Measurements from ENCODE around the gene SAMD8.
"Not testable (repeated sequence)": the region's sequence is repeated elsewhere in the genome, so short reads cannot be mapped to it uniquely, and the experiment has no call there.

SAMD8 gene

DNA sequence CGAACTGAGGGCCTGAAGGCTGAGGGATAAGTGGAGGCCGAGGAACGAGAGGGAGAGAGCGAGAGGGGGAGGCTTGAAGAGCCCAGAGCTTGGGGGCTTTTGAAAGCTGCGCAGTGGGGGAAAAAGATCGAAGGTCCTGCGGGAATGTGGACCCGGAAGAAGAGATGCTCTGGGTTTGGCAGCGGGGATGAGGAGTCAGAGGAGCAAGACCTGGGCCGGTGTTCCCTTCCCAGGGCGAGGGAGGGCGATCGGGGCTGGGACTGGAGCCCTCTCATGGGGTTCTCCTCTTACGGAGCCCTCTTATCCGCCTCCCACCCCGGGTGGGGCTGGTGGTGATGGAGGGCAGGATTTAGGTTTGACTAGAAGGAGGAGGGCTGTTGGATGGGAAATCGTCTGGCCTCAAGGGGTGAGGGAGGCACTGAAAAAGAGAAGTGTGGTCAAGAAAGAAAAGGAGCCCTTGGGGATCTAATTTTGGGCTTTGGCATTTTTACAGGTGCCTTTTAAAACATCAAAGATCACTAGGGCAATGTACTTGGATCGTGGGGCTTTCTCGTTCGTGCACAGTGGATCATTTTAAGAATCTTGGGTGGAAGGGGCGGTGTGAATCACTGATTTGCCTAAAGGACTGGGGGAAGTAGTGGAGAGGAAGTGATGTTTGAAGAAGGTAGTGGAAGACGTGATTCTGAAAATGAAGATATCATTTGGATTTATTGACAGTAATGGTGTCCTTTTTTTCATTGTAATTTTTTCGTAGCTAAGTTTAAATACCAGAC lies 637 bp downstream of the SAMD8 start:
- Histone ChIP-seq H3K27me3 (ENCODE audit: control insufficient read depth, insufficient read depth, low read length) (no peaks in the 10 kb centered on the region), H3K9ac (ENCODE audit: low read depth, low read length) (peak overlapping the region; percentile 93), H3K4me3 (ENCODE audit: low read length) (peak overlapping the region; percentile 74), H3K4me2 (ENCODE audit: low read length) (peak overlapping the region; percentile 91), H3K9me3 (replicated peaks; ENCODE audit: low read length) (no peaks in the 10 kb centered on the region), H3K36me3 (ENCODE audit: insufficient read depth, low read length) (no peaks in the 10 kb centered on the region), H3K4me1 (ENCODE audit: control insufficient read depth, insufficient read depth, low read length) (peaks cover 40% of the 10 kb centered on the region)

DNA sequence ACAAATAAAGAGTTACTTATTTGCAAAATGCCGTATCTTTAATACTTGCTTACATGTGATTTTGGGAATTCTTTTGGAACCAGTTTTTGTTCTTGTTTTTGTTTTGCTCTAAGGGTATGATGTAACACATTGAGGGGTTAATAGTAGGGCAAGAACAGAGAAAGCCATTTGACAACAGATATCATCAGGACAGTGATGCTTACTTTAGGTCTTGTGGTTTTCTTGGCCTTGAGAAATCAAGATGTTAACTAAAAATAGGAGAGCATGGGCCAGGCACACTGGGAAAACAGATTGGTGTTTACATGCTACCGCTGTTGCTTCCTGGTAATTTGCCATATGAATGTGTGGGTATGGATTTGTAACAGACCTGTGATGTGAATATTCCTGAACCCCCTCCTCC lies 3.7 kb downstream of the SAMD8 start:
- no peak overlapping the region for H3K4me2 ChIP-seq (ENCODE audit: low read length)
- no peaks in the 10 kb centered on the region for H3K36me3 ChIP-seq (ENCODE audit: insufficient read depth, low read length)
- no peak overlapping the region for H3K4me3 ChIP-seq (ENCODE audit: low read length)
- no peaks in the 10 kb centered on the region for H3K9me3 ChIP-seq (replicated peaks; ENCODE audit: low read length)
- H3K4me1 ChIP-seq (ENCODE audit: control insufficient read depth, insufficient read depth, low read length), result peaks cover 33% of the 10 kb centered on the region
- H3K27me3 ChIP-seq (ENCODE audit: control insufficient read depth, insufficient read depth, low read length), result no peaks in the 10 kb centered on the region
- no peak overlapping the region for H3K9ac ChIP-seq (ENCODE audit: low read depth, low read length)

DNA sequence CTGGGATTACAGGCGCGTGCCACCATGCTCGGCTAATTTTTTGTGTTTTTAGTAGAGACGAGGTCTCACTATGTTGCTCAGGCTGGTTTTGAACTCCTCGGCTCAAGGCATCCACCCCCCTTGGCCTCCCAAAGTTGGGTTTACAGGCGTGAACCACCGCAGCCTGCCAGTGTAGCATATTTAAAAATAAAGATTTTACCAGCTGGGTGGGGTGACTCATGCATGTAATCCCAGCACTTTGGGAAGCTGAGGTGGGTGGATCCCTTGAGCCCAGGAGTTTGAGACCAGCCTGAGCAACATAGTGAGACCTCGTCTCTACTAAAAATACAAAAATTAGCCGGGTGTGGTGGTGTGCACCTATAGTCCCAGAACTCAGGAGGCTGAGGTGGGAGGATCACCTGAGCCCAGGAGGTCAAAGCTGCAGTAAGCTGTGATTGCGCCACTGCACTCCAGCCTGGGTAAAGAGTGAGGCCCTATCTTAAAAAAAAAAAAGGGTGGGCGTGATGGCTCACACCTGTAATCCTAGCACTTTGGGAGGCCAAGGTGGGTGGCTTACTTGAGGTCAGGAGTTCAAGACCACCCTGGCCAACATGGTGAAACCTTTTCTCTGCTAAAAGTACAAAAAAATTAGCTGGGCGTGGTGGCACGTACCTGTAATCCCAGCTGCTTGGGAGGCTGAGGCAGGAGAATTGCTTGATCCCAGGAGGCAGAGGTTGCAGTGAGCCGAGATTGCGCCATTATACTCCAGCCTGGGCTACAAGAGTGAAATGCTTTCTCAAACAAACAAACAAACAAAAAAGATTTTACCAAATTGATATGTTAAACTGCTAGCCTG lies 5.7 kb downstream of the SAMD8 start:
- H3K27me3 ChIP-seq (ENCODE audit: control insufficient read depth, insufficient read depth, low read length); H3K4me2 ChIP-seq (ENCODE audit: low read length); H3K36me3 ChIP-seq (ENCODE audit: insufficient read depth, low read length); H3K9ac ChIP-seq (ENCODE audit: low read depth, low read length); H3K9me3 ChIP-seq (replicated peaks; ENCODE audit: low read length); H3K4me3 ChIP-seq (ENCODE audit: low read length): not testable (repeated sequence)
- H3K4me1 ChIP-seq (ENCODE audit: control insufficient read depth, insufficient read depth, low read length), result peaks cover 33% of the 10 kb centered on the region

DNA sequence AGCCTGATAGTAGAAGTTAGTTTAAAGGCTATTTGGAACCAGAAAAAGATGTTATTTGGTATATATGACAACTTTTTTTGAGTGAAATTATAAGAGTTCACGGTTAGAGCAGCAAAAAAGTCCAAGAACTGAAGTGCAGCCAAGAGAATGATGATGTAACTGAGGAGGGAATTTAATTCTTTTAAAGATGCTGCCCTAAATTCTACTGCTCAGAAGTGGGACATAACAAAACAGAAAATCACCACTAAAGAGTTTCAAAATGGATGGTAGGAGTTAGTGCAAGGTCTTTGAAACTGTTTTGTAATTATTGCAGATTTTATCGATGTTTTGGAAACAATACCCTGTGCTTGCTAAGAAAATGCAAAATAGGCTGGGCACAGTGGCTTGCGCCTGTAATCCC lies 6.5 kb downstream of the SAMD8 start:
- Histone ChIP-seq H3K9me3 (replicated peaks; ENCODE audit: low read length) (no peaks in the 10 kb centered on the region), H3K4me2 (ENCODE audit: low read length) (peak overlapping the region; percentile 8), H3K36me3 (ENCODE audit: insufficient read depth, low read length) (no peaks in the 10 kb centered on the region), H3K9ac (ENCODE audit: low read depth, low read length) (no peak overlapping the region), H3K4me3 (ENCODE audit: low read length) (no peak overlapping the region), H3K4me1 (ENCODE audit: control insufficient read depth, insufficient read depth, low read length) (peaks cover 28% of the 10 kb centered on the region), H3K27me3 (ENCODE audit: control insufficient read depth, insufficient read depth, low read length) (no peaks in the 10 kb centered on the region)

DNA sequence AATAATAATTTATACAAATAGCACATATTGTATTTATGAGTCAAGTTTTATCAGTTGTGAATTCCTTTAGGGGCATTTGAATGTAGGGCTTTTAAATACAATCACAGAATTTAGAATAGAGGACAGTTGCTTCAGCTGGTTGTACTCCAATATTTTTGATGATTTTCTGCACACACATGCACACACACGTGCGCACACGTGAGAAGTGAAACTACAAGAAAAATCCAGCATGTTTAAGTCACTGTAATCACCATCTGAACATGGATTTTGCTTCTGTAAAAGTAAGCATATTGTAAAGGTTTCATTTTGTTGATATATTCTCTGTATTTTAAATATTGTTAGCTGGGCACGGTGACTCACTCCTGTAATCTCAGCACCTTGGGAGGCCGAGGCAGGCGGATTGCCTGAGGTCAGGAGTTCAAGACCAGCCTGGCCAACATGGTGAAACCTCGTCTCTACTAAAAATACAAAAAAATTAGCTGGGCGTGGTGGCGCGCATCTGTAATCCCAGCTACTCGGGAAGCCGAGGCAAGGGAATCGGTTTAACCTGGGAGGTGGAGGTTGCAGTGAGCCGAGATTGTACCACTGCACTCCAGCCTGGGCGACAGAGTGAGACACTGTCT lies 8.1 kb downstream of the SAMD8 start:
- not testable (repeated sequence) for H3K9me3 ChIP-seq (replicated peaks; ENCODE audit: low read length); H3K4me3 ChIP-seq (ENCODE audit: low read length); H3K36me3 ChIP-seq (ENCODE audit: insufficient read depth, low read length); H3K4me2 ChIP-seq (ENCODE audit: low read length); H3K27me3 ChIP-seq (ENCODE audit: control insufficient read depth, insufficient read depth, low read length); H3K9ac ChIP-seq (ENCODE audit: low read depth, low read length)
- peaks cover 22% of the 10 kb centered on the region for H3K4me1 ChIP-seq (ENCODE audit: control insufficient read depth, insufficient read depth, low read length)

DNA sequence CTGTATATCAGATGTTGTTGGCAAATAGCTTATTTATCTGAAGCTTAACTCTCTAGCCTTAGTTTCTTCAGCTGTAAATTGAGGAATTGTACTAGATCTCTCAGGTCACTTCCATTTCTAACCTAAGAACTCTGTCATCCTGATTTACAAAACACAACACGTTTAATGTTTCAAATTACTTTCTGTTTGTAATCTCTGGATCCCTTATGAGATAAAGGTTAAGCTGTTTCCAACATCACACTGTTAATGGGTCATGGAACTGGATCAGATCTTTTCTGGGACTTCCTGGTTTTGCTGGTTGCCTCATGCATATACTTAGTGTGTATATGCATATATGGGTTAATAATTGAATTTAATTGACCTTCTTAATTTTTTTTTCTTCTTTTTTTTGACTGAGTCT lies 9.9 kb downstream of the SAMD8 start:
- H3K36me3 ChIP-seq (ENCODE audit: insufficient read depth, low read length), result peaks cover 8% of the 10 kb centered on the region
- H3K9ac ChIP-seq (ENCODE audit: low read depth, low read length), result no peak overlapping the region
- H3K9me3 ChIP-seq (replicated peaks; ENCODE audit: low read length), result no peaks in the 10 kb centered on the region
- H3K4me1 ChIP-seq (ENCODE audit: control insufficient read depth, insufficient read depth, low read length), result peaks cover 17% of the 10 kb centered on the region
- H3K27me3 ChIP-seq (ENCODE audit: control insufficient read depth, insufficient read depth, low read length), result no peaks in the 10 kb centered on the region
- no peak overlapping the region for H3K4me2 ChIP-seq (ENCODE audit: low read length)
- H3K4me3 ChIP-seq (ENCODE audit: low read length), result no peak overlapping the region

DNA sequence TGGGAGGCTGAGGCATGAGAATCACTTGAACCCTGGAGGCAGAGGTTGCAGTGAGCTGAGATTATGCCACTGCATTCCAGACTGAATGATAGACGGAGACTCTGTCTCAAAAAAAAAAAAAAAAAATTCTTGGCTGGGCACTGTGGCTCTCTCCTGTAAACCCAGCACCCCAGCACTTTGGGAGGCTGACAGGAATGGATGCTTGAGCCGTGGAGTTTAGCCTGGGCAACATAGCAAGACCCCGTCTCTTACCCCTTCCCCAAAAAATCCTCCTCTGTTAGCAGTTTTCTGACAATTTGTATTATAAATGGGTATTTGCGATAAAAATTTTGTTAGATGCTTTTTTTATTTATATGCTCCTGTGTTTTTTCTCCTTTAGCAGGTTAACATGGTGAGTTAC lies 11.0 kb downstream of the SAMD8 start:
- Histone ChIP-seq H3K36me3 (ENCODE audit: insufficient read depth, low read length) (peaks cover 13% of the 10 kb centered on the region), H3K4me1 (ENCODE audit: control insufficient read depth, insufficient read depth, low read length) (peaks cover 20% of the 10 kb centered on the region), H3K4me2 (ENCODE audit: low read length) (no peak overlapping the region), H3K4me3 (ENCODE audit: low read length) (no peak overlapping the region), H3K9ac (ENCODE audit: low read depth, low read length) (no peak overlapping the region), H3K27me3 (ENCODE audit: control insufficient read depth, insufficient read depth, low read length) (no peaks in the 10 kb centered on the region), H3K9me3 (replicated peaks; ENCODE audit: low read length) (no peaks in the 10 kb centered on the region)

DNA sequence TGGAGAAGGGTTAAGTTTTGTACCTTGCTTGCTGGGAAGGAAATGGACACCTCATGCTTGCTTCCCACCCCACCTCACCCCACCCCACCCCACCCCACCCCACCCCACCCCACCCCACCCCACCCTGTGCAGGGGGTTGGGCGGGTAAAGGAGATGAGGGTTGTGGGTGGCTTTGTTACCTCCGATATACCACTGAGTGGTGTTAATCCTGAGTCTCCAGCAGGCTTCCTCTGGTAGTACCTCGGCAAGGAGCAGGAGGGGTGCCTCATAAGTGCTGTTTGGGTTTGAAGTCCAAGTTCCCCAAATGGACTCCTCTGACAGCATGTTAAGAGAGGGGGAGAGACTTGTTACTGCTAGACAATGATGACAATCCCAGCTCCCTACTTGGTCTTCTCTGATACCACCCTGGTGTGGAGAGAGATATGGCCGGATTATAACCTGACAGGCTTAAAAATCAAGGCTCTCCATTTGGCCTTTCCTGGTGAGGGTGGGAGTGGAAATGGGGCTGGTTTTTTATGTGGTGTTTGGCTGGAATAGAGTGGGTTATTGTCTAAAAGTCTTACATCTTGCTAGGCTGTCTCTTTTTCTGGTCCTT lies 11.7 kb downstream of the SAMD8 start:
- Histone ChIP-seq H3K4me1 (ENCODE audit: control insufficient read depth, insufficient read depth, low read length) (peaks cover 20% of the 10 kb centered on the region), H3K4me2 (ENCODE audit: low read length) (no peak overlapping the region), H3K4me3 (ENCODE audit: low read length) (no peak overlapping the region), H3K36me3 (ENCODE audit: insufficient read depth, low read length) (peaks cover 13% of the 10 kb centered on the region), H3K27me3 (ENCODE audit: control insufficient read depth, insufficient read depth, low read length) (no peaks in the 10 kb centered on the region), H3K9ac (ENCODE audit: low read depth, low read length) (no peak overlapping the region), H3K9me3 (replicated peaks; ENCODE audit: low read length) (no peaks in the 10 kb centered on the region)

DNA sequence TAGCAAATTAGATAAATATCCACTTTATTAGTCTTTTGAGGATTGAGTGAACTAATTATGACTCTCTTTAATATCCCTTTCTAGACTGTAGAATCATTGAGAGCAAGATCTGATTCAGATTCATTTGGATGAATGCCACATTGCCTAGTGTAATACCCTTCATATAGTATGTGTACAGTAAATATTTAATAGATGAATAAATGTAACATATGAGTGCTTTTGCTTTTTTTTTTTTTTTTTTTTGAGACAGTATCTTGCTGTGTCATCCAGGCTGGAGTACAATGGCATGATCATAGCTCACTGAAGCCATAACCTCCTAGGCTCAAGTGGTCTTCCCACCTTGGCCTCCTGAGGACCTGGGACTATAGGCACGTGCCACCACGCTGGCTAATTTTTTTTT lies 14.8 kb downstream of the SAMD8 start:
- peaks cover 13% of the 10 kb centered on the region for H3K36me3 ChIP-seq (ENCODE audit: insufficient read depth, low read length)
- no peaks in the 10 kb centered on the region for H3K27me3 ChIP-seq (ENCODE audit: control insufficient read depth, insufficient read depth, low read length)
- no peak overlapping the region for H3K4me3 ChIP-seq (ENCODE audit: low read length)
- H3K9me3 ChIP-seq (replicated peaks; ENCODE audit: low read length), result no peaks in the 10 kb centered on the region
- peaks cover 20% of the 10 kb centered on the region for H3K4me1 ChIP-seq (ENCODE audit: control insufficient read depth, insufficient read depth, low read length)
- no peak overlapping the region for H3K4me2 ChIP-seq (ENCODE audit: low read length)
- H3K9ac ChIP-seq (ENCODE audit: low read depth, low read length), result no peak overlapping the region

DNA sequence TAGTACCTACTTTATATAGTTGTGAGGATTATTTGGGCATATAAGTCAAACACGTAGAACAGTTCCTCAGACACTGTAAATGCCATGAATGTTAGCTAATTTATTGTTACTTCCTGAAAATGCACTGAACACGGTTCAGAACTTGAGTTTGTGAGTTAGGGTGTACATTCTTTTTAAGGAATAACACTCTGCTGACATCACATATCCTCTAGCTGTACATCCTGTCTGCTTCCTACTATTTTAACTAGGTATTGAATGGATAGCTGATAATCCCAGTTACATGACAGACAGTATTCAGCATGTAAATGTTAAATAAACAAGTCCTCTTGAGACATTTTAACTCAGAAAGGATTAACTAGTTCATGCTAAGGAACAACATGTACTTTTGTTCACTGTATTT lies 16.0 kb downstream of the SAMD8 start:
- H3K9me3 ChIP-seq (replicated peaks; ENCODE audit: low read length), result no peaks in the 10 kb centered on the region
- peak overlapping the region; percentile 31 for H3K4me2 ChIP-seq (ENCODE audit: low read length)
- H3K36me3 ChIP-seq (ENCODE audit: insufficient read depth, low read length), result peaks cover 13% of the 10 kb centered on the region
- H3K4me3 ChIP-seq (ENCODE audit: low read length), result no peak overlapping the region
- no peaks in the 10 kb centered on the region for H3K27me3 ChIP-seq (ENCODE audit: control insufficient read depth, insufficient read depth, low read length)
- H3K4me1 ChIP-seq (ENCODE audit: control insufficient read depth, insufficient read depth, low read length), result peaks cover 20% of the 10 kb centered on the region
- H3K9ac ChIP-seq (ENCODE audit: low read depth, low read length), result no peak overlapping the region

DNA sequence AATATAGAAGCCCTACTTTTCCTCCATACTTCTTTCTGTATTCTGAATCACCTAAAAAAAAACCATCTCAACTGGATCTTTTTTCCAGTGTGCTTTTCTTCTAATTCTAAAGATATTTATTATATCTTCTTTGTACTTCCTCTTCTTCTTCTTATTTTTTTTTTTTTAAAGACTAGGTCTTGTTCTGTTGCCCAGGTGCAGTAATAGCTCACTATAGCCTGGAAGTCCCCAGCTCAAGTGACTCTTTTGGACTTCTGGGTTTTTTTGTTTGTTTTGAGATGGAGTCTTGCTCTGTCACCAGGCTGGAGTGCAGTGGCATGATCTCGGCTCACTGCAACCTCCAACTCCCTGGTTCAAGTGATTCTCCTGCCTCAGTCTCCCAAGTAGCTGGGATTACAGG lies 17.5 kb downstream of the SAMD8 start:
- H3K9me3 ChIP-seq (replicated peaks; ENCODE audit: low read length); H3K4me2 ChIP-seq (ENCODE audit: low read length); H3K9ac ChIP-seq (ENCODE audit: low read depth, low read length); H3K4me3 ChIP-seq (ENCODE audit: low read length); H3K27me3 ChIP-seq (ENCODE audit: control insufficient read depth, insufficient read depth, low read length): not testable (repeated sequence)
- Histone ChIP-seq H3K4me1 (ENCODE audit: control insufficient read depth, insufficient read depth, low read length) (peaks cover 20% of the 10 kb centered on the region), H3K36me3 (ENCODE audit: insufficient read depth, low read length) (peaks cover 13% of the 10 kb centered on the region)

Data from skeletal muscle satellite cell (primary cell).